KBM-7 (cell line): ENCODE measurements around the gene EAPP.
"Not testable (repeated sequence)": the region's sequence is repeated elsewhere in the genome, so short reads cannot be mapped to it uniquely, and the experiment has no call there.

Source experiments
- DNase-seq: peaks from one replicate; pipeline ENCODE4 v3.0.0-alpha.2; 2015
- in situ Hi-C: fragments of 300-500 bp; cut with MboI; formaldehyde crosslinking; loops from 2 replicates; pipeline ENCODE4 v1.14.3; 2020; ENCODE audit warnings: low sequenced_read_pairs, low pct_unique_long_range_greater_than_20kb, mixed read lengths

EAPP gene

GRCh38 chr14:34496679-34497513 lies 42.6 kb downstream of the EAPP start:
- DNase-seq: no peak
- in situ Hi-C loops: no loop called here

GRCh38 chr14:34496007-34496678 lies 43.4 kb downstream of the EAPP start:
- DNase-seq: no peak

GRCh38 chr14:34489324-34489723 lies 50.2 kb downstream of the EAPP start:
- in situ Hi-C loops: no loop called here
- DNase-seq: no peak

More at GRCh38 chr14:34496007-34496678, 43.4 kb downstream of the EAPP start:
- in situ Hi-C loops: no loop called here

- in situ Hi-C loops: no loop called here
- no peak for DNase-seq
Observed at GRCh38 chr14:34488528-34488927, 51.0 kb downstream of the EAPP start.

GRCh38 chr14:34484726-34485125 lies 54.8 kb downstream of the EAPP start:
- in situ Hi-C loops: no loop called here
- DNase-seq: no peak

GRCh38 chr14:34482463-34482862 lies 57.0 kb downstream of the EAPP start:
- in situ Hi-C loops: no loop called here
- no peak for DNase-seq

GRCh38 chr14:34479694-34480093 lies 59.8 kb downstream of the EAPP start:
- no peak for DNase-seq
- in situ Hi-C loops: no loop called here

- in situ Hi-C loops: no loop called here
- no peak for DNase-seq
Observed at GRCh38 chr14:34478261-34478660, 61.2 kb downstream of the EAPP start.

- in situ Hi-C loops, DNase-seq: not testable (repeated sequence)
Observed at GRCh38 chr14:34476036-34476435, 63.5 kb downstream of the EAPP start.

- no peak for DNase-seq
- in situ Hi-C loops: no loop called here
Observed at GRCh38 chr14:34475163-34475562, 64.3 kb downstream of the EAPP start.

GRCh38 chr14:34474187-34474679 lies 65.3 kb downstream of the EAPP start:
- DNase-seq: no peak
- in situ Hi-C loops: no loop called here

GRCh38 chr14:34472706-34473279 lies 66.7 kb downstream of the EAPP start:
- in situ Hi-C loops: no loop called here
- no peak for DNase-seq

- in situ Hi-C loops: no loop called here
- DNase-seq: no peak
Observed at GRCh38 chr14:34470319-34470718, 69.2 kb downstream of the EAPP start.

- no peak for DNase-seq
- in situ Hi-C loops: no loop called here
Observed at GRCh38 chr14:34466691-34467090, 72.8 kb downstream of the EAPP start.
